ENCODE results near the gene SOX10.

Gene SOX10

GRCh38 chr22:38016182-38017151 is 32.1 kb upstream of the SOX10 start:
- DNase-seq (ENCODE audit: low read depth in 2 of 2), result no peak

DNA sequence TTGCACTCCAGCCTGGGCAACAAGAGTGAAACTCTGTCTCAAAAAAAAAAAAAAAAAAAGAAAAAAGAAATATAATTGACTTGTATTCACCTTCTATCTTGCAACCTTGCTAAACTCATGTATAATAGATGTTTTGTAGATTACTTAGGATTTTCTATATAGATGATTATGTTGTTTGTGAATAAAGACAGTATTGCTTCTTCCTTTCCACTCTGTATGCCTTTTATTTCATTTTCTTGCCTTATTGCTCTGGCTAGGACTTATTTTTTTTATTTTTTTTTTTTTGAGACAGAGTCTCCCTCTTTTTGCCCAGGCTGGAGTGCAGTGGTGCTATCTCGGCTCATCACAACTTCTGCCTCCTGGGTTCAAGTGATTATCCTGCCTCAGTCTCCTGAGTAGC is 29.7 kb upstream of the SOX10 start:
- DNase-seq (ENCODE audit: low read depth in 2 of 2), result no peak

DNA sequence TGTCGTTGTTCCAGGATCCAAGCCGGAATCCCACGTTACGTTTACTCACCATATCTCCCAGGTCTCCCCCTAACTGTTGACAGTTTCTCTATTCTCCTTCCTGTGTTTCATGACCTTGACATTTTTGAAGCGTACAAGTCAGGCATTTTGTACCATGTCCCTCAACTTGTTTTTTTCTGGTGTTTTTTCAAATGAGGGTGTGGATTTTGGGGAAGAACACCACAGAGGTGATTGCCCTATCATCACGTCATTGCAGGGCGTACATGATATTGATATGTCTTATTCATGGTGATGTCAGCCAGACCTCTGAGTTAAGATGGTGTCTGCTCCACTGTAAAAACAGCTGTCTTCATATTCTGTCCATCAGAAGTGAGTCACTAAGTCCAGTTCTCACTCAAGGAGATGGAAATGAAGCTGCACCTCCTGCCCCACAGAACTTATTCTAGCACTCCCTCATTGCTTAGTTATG is 28.3 kb upstream of the SOX10 start:
- no peak for DNase-seq (ENCODE audit: low read depth in 2 of 2)

DNA sequence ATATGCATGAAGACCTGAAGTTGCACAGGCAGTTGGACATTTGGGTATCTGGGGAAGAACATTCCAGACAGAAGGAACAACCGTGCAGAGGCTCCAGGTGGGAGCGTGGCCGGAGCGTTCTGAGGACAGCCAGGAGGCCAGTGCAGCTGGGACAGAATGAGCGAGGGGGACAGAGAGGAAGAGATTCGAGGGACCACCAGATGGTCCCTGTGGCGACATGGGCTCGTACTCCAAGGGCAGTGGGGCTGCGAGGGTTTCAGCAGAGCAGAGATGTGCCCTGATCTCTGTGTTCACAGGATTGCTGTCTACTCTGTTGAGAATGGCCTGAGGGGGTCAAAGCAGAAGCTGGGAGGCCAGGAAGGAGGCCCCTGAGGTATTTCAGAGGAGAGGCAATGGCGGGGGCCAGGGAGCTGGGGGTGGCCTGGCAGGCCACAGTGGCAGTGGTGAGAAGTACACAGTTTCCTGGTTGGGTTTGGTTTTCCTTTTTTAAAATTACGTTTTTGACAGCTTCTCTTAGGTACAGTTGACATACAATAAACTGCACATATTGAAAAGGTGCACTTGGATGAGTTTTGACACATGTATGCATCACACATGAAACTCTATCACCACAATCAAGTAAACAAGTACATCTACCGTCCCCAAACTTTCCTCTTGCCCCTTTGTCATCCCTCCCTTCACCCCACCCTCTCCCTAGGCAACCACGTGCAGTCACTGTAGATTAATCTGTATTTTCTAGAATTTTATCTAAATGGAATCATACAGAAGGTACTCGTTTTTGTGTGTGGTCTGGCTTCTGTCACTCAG is 24.8 kb upstream of the SOX10 start:
- DNase-seq (ENCODE audit: low read depth in 2 of 2), result no peak

DNA sequence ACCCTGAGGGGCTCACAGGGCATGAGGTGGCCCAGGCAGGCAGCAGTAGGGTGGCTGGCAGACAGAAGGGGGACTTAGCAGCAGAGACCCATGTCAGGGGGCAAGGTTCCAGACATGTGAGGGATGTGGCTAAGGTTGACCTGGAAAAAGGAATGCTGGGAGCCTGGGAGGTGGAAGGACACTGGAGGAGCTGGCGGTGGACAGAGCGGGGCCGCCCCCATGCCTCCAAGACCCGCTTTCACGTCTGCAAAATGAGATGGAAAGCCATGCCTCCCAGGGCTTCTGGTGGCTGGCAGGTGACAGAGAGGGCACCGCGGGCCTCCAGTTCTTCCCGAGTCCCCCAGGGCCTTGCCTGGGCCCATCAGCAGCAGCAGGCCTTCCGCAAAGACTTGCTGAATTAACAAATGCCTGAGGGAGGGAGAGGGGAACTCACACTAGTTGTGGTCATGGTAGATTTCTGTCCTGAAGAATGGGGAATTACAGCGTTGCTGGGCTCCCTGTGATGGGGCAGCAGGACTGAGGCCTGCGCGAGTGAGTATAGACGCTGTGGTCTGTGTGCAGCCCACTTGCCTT is 23.1 kb upstream of the SOX10 start:
- DNase-seq (ENCODE audit: low read depth in 2 of 2), result no peak

DNA sequence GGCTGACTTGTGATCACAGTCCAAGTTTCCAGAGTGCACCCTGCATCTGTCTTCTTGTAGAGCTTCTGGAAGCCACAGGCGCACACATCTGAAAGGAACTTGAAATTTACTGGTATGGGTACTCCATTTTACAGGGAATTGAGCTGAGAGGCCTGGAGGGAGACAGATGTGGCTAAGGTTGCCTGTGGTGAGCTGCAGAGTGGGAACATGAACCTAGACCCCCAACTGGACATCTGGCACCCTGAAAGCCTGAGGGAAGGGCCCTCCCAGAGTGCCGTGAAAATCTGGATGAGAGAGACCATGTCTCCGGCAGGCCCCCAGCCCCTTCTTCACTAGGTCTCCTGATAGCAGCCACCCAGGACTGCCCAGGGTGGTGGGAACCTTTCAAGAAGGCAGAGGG is 22.6 kb upstream of the SOX10 start:
- no peak for DNase-seq (ENCODE audit: low read depth in 2 of 2)

- no peak for DNase-seq (ENCODE audit: low read depth in 2 of 2)
These were observed 21.6 kb upstream of the SOX10 start for GRCh38 chr22:38005943-38006342.

- DNase-seq (ENCODE audit: low read depth in 2 of 2), result no peak
These were observed 15.4 kb upstream of the SOX10 start for GRCh38 chr22:37999640-38000272.

DNA sequence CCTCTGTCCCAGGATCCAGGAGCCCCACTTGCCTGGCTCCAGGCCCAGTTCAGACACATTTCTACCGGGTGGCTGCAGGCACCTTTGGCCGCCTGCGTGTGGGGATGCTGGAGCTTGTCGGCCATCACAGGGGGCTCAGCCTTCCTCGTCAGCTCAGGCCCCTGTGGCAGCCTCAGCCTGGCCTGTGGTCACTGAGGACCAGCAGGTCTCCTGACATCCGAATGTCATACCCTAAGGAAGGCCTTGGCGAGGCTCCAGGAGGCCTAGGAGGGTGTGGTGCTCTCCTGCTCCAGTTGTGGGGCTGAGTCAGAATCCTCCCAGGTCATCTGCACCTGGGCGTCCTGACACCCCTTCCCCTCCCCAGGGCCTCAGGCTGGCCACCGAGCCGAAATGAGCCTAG is 14.9 kb upstream of the SOX10 start:
- DNase-seq (ENCODE audit: low read depth in 2 of 2), result no peak

GRCh38 chr22:37998543-37998942 is 14.2 kb upstream of the SOX10 start:
- DNase-seq (ENCODE audit: low read depth in 2 of 2), result no peak

GRCh38 chr22:37996515-37997246 is 12.3 kb upstream of the SOX10 start:
- DNase-seq (ENCODE audit: low read depth in 2 of 2), result no peak

DNA sequence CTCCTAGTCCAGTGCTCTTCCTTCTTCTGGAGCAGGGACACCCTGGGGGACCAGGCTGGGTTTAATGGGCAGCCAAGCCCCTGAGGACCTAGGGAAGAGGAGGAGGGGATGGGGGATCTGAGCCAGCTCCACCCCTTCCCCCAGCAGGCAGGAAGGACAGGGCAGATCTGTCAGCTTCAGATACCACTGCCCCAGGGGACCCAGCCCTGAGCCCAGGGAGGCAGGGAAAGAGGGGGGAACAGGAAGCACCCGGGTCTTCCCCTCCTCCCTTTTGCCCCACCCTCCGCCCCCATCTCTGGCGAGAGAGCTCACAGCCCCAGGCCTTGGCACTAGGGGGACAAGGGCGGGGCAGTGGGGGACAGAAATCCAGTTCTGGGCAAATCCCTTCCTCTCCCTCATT is 11.7 kb upstream of the SOX10 start:
- DNase-seq (ENCODE audit: low read depth in 2 of 2), result no peak

DNA sequence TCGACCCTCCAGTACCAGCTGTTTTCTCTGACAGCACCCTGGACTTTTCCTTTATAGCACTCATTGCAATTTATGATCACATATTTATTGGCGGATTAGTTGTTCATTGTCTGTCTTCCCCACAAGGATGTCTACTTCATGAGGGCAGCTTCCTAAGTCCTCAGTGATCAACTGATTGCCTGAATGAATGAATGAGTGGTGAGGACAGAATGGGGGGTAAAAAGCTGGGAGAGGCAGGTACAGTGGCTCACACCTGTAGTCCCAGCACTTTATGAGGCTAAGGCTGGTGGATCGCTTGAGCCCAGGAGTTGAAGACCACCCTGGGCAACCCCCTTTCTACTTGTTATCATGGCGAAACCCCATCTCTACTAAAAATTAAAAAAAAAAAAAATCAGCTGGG is 11.1 kb upstream of the SOX10 start:
- DNase-seq (ENCODE audit: low read depth in 2 of 2), result no peak

- no peak for DNase-seq (ENCODE audit: low read depth in 2 of 2)
These were observed 10.6 kb upstream of the SOX10 start for GRCh38 chr22:37994982-37995381.

DNA sequence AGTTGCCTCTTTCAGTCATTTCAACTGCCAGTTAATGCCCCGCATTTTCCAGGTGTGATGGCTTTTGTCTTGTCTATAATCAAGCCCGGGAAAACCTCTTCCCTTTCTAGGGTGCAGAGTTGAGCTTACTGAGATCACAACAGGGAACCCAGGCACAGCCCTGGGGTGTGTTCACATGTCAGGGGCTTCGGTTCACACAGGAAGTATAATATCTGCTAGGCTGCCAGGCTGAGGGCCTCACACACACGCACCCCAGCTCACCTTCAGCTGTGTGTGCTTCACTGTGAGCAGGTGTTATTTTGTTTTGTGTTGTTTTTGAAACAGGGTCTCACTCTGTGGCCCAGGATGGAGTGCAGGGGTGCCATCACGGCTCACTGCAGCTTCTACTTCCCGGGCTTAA is 9.7 kb upstream of the SOX10 start:
- no peak for DNase-seq (ENCODE audit: low read depth in 2 of 2)

DNA sequence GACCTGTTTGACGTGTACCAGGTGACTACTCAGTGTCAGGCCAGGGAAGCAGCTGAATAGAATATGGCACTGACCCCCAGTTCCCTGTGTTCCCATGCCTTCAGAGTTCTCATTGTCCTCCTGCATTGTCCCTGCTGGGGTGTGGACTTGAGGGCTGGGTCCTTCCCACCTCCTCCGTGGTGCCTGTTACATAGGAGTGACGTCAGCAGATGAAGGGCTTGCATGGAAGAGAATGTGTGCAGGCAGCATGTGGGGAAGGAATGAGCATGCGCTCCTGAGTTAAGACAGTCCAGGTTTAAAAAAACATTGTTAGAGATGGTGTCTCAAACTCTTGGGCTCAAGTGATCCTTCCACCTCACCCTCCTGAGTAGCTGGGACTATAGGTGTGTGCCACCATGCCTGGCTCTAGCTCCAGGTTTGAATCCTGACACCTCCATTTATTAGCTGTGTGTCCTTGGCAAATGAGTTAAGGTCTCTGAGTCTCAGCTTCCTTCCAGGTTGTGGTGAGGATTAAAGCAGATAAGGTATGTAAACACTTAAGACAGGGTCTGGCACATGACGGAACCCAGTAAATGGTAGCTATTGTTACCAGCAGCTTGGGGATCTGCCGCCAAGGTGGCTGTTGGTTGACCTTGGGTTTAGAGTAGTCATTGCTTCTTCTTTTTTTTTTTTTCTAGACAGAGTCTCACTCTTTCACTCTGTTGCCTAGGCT is 7.5 kb upstream of the SOX10 start:
- no peak for DNase-seq (ENCODE audit: low read depth in 2 of 2)

- DNase-seq (ENCODE audit: low read depth in 2 of 2), result no peak
These were observed 6.5 kb upstream of the SOX10 start for GRCh38 chr22:37990862-37991261.

GRCh38 chr22:37990301-37990700 is 5.9 kb upstream of the SOX10 start:
- DNase-seq (ENCODE audit: low read depth in 2 of 2), result no peak

GRCh38 chr22:37989146-37990045 is 5.0 kb upstream of the SOX10 start:
- DNase-seq (ENCODE audit: low read depth in 2 of 2), result no peak

- no peak for DNase-seq (ENCODE audit: low read depth in 2 of 2)
These were observed 2.0 kb upstream of the SOX10 start for GRCh38 chr22:37986371-37986770.

Data from stimulated activated CD8-positive, alpha-beta memory T cell treated with anti-CD3 and anti-CD28 coated beads, Interleukin-7, amount 100 ng/mL, for 1 hour (primary cell).